Raji (cell line): ENCODE measurements around the gene CIART.

Experiments
- POLR2A ChIP-seq: IDR thresholded peaks from 2 replicates; pipeline ENCODE4 v1.6.1; 2011; ENCODE audit warnings: low read depth, low read length, control low read depth; ENCODE audit not compliant: insufficient read depth

CIART gene

GRCh38 chr1:150259758-150260669 lies 22.3 kb upstream of the CIART start:
- TF ChIP-seq POLR2A: no peak

- TF ChIP-seq POLR2A: no peak
These were observed 21.0 kb upstream of the CIART start for GRCh38 chr1:150261367-150261766.

DNA sequence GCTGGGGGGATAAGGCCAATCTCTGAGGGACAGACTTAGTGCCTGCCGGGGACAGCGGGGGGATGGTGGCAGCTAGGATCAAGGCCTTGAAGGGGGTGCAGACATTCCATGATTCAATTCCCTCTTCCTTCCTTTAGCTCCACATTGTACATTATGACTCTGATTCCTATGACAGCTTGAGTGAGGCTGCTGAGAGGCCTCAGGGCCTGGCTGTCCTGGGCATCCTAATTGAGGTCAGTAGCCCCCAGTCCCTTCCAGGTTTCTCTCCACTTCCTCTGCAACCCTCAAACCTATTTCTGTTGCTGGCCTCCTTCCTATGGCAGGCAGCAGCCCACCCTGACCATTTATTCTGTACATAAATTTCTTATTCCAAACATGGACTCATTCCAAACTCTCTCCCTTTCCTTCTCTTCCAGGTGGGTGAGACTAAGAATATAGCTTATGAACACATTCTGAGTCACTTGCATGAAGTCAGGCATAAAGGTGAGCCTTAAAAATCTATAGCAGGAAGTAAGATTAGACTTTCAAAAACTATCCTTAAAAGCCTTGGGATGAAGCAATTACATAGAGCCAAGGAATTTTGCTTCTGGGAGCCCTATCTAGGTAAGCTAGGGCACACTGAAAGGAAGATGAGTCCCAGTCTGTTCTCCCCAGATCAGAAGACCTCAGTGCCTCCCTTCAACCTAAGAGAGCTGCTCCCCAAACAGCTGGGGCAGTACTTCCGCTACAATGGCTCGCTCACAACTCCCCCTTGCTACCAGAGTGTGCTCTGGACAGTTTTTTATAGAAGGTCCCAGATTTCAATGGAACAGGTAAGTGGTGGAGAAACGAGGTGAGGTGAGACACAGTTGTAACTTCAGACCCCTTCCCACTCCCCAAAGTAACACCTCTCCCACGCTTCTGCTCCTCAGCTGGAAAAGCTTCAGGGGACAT lies 19.7 kb upstream of the CIART start:
- no peak for TF ChIP-seq POLR2A

DNA sequence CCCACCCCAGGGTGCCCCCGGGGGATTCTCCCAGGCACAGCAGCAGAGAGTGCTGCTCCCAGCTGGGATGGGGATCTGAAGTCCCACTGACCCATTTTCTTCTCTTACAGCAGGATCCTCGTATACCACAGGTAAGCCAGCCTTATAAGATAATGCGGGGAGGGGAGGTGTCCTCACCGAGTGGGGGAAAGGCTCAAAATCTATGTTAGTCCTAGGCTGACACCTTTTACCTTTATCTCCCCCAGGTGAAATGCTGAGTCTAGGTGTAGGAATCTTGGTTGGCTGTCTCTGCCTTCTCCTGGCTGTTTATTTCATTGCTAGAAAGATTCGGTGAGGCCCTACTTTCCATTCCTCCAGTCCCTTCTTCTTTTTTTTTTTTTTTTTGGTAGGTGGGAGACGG lies 18.8 kb upstream of the CIART start:
- TF ChIP-seq POLR2A: no peak

DNA sequence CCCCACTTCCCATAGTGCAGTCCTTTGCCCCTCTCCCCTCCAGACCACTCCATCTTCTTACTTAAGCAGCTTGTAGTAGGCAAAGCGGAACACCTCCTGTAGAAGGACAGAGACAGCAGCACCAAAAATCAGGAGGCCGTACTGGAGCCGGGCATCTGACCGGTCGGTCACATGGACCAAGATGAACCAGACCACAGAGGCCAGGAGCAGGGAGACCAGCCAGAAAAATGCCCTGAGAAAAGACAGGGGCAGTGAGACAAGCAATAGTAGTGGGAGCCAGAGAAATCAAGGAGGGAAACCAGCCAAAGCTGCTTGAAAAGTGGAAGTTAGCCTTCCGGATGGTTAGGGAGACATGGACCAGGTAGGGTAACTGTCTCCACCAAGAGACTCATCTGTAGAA lies 14.5 kb upstream of the CIART start:
- TF ChIP-seq POLR2A: no peak

DNA sequence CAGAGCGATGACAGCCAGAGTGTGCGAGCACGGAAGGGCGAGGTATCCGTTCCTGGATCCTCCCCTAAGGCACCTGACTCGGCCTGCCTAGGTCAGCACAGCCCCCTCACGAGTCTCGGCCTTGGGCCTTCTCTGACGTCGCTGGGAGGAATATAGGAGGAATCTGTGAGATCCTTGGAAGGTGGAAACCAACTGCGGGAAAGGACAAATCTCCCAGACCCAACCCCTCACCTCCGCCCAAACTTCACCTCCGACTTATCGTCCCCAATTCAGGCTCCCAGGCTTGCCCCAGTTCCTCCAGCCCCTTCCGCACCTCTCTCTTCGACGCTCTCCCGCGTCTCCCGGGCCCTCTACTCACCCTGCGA lies 14.0 kb upstream of the CIART start:
- no peak for TF ChIP-seq POLR2A

DNA sequence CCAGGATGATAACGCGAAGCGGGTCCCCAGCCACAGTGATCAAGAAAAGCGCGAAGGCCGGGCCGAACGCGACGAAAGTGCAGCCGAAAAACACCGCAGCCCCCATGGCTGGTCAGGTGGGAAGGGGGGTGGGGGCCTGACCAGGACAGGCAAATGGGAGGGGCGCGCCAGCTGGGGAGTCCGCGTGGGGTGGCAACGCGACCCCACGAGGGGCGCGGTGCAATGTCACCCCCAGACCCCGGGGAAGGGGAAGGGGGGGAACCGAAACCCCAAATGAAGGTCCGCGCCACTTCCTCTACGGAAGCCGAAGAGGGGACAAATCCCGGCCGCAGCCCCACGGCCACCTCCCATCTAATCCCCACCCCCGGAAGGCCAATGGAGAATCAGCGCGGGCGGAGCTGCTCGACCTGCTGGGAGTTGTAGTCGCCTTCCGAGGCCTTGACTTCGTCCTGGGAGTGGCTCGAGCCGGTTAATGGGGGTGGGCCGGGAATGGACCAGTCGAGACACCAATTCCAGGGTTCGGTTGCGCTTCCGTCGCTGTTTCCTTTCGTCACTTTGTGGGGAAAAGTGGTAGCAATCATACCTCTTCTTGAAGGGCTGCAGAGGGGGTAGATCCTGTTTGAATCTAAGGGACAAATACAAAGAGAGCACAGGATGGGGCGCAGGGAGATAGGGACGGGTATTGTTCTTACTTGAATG lies 13.5 kb upstream of the CIART start, which contains the start of gene APH1A:
TSS of gene APH1A (minus strand) at position 312 of the 699 bp plus-strand sequence. CDS start at position 106, 206 bp downstream.
- peak; percentile 65 for TF ChIP-seq POLR2A

DNA sequence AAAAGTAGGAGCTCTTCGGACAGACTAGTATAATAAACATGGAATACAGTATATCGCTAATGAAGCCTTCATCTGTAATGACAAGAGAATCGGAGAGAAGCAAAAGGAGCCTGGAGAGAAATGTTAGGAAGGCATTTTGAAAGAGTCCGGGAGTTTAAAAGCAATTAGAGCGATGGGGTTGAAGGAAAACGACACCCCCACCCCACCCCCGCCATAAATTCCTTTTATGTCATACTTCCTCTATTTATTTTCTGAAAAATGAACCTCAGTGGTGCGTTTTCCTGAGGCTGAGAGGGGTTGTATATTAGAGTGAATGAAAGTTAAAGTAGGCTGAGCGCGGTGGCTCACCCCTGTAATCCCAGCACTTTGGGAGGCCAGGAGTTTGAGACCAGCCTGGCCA lies 12.9 kb upstream of the CIART start:
- TF ChIP-seq POLR2A: no peak

- TF ChIP-seq POLR2A: no peak
These were observed 10.9 kb upstream of the CIART start for GRCh38 chr1:150271291-150271959.

GRCh38 chr1:150273311-150273710 lies 9.0 kb upstream of the CIART start:
- no peak for TF ChIP-seq POLR2A

- no peak for TF ChIP-seq POLR2A
These were observed 2.1 kb upstream of the CIART start for GRCh38 chr1:150280138-150280707.

- TF ChIP-seq POLR2A: no peak
These were observed 1.1 kb upstream of the CIART start for GRCh38 chr1:150281221-150281757.

DNA sequence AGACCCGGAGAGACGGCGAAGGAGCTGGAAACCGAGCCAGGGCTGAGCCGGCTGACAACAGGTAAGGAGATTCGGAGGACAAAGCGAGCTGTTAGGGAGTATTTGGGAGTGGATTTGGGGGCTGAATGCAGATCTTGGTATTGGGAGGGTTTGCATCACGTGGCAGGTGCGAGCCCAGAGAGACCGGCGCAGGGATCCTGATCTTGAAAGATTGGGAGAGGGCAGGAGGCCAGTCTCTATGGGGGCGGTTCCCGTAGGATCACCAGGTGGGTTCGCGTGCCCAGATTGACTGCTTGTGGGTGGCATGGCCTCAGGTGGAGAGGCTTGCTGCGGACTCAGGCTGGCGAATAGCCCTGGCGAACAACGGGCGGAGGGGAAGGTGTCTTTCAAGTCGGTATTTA lies 204 bp downstream of the CIART start:
- TF ChIP-seq POLR2A: no peak

- no peak for TF ChIP-seq POLR2A
These were observed 906 bp downstream of the CIART start for GRCh38 chr1:150283260-150283659.

GRCh38 chr1:150288382-150288781 lies 6.0 kb downstream of the CIART start:
- TF ChIP-seq POLR2A: no peak

DNA sequence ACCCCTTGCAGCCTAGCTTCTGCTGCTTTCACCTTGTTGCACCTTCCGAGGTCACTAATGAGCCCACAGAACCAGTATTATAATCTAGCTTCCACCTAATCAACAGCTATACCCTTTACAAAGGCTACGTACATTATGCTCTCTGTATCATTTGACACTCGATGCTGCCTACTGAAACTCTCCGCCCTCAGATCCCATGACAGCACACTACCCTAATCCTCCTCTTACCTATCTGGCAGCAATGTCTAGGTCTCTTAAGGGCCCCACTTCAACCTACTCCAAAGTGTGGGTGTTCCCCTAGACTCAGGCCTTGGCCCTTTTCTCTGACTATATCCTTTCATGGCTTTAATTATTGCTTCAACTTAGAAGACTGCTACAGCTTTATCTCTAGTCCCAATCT lies 6.5 kb downstream of the CIART start:
- no peak for TF ChIP-seq POLR2A
